EL (cell line): ENCODE results near the gene STIM1.
"Not testable (repeated sequence)": the region's sequence is repeated elsewhere in the genome, so short reads cannot be mapped to it uniquely, and the experiment has no call there.

ENCODE experiments used
- DNase-seq: peaks from one replicate; pipeline ENCODE4 v3.0.0-alpha.2; 2016

Gene STIM1

GRCh38 chr11:3854977-3855807 lies at the start of gene STIM1:
TSS of gene STIM1 (plus strand) at chr11:3855664. CDS start at chr11:3856271, 607 bp downstream.
- peak; percentile 93 for DNase-seq

DNA sequence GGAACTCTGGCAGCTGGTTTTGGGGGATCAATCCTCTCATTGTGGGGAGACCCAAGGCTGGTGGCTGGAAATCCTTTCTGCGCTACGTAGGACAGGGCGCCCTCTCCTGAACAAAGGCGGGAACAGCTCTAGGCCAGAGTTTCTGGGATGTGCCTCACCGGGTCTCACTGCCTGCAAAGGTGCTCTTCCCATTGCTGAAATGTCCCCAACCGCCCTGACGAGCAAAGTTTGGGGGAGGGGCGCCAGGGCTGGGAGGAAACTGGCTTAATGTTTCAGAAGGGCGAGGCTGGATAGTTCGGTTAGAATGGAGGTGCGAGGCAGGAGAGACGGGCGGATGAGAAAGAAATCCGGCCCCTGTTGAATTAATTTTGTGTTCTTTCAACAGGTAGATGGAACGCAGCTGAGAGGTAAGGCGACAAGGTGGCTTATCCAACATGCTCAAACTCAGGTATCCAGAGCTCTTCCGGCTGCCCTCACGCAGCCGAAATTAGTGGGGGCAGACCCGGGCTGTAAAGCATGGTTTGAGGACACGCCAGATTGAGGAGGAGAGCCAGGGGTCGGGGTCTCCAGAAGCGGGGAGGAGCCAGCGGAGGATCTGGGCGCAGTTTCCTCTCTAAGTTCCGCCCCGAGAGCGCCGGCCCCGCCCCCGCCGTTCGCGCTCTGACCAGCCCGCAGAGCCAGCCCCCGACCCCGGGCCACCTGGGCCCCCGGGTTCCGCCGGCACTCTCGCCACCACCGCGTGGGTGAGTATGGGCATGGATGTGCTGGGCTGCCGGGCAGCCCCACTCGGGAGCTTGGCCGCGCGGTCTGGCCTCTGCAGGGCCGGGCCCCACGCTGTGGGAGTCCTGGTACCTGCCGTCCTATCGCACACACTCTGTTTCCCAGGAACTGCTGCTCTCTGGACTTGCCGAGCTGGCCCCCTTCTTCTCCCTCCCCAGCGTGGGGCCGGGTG lies 47.3 kb upstream of the STIM1 start, which contains the start of gene PGAP2:
Gene PGAP2 (plus strand): TSS at position 652 of the 952 bp plus-strand sequence. CDS start 2,700 bp downstream, outside the sequence.
- peak; percentile 60 for DNase-seq

DNA sequence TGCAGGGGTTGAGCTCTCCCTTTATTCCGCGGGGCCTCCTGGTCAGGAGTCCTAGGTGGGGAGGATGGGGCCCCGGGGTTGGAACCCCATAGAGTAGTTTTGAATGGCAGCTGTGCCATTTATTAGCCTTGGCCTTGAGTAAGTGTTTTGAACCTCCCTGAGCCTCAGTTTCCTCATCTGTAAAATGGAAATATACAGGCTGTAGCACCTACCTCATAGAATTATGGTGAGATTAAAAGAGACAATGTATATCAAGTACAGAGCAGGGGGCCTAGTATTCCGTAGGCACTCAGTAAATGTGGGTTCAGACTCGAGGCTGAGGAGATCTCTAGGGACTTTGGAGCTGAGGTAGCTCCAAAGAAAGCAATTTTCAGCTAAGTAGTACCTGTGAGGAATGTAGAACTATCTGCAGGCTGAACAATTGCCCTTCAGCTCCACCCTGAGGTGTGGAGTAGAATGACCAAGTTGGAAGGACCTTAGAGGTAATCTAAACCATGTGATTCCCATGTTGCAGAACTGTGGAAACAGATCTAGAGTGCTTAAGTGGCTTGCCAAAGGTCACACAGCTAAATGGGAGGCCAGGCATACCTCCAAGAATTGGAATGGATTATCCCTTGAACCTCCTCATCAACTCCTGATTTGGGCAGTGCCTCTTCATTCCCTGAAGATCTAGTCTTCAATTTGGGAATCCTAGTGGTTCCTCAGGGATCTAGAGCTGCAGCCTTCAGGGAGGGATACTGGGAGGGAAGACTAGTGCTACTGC lies 46.4 kb upstream of the STIM1 start:
- peak; percentile 50 for DNase-seq

DNA sequence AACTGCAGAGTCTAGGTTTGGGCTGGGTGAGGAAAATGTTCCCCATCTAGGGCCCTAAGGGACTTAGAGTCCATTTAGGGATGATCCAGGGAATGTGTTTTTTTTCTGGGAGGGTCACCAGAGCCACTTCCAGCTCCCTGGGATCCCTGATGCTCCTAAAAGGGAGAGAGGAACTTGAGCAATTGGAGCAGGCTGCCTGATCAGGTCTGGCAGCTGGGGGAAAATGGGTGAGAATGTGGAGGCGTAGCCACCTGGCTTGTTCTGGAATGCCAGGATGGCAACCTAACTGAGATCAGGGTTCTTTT lies 45.9 kb upstream of the STIM1 start:
- no peak for DNase-seq

DNA sequence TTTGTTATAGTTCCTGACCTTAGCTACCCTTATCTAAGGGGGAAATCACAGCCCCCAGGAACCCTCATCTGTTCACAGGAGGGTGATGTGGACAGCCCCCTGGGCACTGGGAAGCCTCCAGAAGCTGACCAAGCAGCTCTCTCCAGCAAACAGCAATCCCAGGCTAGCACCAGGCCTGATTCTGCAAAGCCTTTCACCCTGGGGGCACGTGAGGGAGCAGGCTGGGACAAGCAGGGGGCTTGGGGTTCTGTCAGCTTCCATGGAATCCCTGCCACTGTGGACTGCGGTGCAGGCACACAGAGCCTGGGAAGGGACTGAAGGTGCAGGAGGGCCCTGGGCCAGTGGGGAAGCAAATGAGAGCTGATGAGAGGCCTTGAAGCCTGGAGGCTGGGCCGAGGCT lies 45.0 kb upstream of the STIM1 start:
- DNase-seq, result no peak

DNA sequence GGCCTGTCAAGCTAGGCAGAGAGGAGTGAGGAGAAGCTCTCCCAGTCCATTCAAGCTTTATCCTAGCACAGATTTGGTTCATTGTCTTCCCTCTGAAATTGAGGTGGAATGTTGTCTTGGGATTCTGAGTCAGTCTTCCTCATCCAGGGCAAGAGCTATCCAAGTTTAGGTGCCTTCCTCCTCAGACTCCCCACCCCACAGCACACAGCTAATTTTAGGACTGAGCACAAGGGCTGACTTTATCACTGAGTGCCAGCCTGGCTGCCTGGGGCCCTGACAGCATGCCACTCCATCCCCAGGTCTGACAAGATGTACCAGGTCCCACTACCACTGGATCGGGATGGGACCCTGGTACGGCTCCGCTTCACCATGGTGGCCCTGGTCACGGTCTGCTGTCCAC lies 44.5 kb upstream of the STIM1 start:
- DNase-seq, result no peak

DNA sequence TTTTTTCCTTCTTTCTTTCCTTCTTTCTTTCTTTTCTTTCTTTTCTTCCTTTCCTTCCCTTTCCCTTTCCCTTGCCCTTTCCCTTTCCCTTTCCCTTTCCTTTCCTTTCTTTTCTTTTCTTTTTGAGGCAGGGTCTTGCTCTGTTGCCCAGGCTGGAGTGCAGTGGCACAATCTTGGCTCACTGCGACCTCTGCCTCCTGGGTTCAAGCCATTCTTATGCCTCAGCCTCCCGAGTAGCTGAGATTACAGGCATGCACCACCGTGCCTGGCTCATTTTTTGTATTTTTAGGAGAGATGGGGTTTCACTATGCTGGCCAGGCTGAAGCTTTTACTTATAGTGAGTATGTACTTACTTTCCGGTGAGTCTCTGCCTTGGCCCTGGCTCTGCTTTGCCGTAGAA lies 40.6 kb upstream of the STIM1 start:
- not testable (repeated sequence) for DNase-seq

DNA sequence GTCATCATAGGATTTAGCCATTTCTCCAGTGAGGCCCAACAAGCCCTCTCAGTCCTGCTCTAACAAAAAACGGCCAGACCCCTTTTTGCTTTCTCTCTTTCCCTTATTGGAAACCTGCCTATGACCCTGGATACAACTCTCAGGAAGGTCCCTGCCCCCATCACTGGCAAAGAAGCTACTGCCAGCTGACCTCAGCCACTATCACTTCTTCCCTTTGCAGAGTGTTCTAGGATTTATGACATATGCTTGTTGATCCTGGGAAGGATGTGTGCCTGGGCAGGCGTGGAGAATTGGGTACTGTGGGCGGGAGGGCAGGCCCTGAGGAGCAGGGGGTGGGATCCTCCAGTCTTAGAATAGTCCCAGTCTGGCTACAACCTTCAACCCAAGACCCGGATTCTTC lies 39.6 kb upstream of the STIM1 start:
- no peak for DNase-seq

- DNase-seq, result no peak
Observed at GRCh38 chr11:3816673-3817072, 38.8 kb upstream of the STIM1 start.

- DNase-seq, result no peak
Observed at GRCh38 chr11:3817181-3817800, 38.2 kb upstream of the STIM1 start.

DNA sequence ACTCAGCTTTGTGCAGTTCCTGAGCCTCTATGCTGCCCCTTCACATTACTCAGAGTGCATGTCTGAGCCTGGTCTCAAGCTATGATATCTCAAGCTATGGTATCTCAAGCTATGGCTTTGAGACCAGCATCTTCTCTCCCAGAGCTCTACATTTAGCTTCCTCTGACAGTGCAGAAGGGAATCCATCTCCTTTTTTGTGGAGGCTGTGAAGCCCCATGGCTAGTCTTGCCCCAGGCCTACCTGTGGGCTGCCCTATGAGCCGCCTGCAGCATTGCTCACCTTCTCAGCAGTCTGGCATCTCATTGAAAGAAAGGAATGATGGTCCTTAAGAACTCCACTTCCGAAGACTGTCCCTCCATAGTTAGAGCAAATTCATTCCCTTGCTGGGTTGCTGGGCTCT lies 34.5 kb upstream of the STIM1 start:
- no peak for DNase-seq

DNA sequence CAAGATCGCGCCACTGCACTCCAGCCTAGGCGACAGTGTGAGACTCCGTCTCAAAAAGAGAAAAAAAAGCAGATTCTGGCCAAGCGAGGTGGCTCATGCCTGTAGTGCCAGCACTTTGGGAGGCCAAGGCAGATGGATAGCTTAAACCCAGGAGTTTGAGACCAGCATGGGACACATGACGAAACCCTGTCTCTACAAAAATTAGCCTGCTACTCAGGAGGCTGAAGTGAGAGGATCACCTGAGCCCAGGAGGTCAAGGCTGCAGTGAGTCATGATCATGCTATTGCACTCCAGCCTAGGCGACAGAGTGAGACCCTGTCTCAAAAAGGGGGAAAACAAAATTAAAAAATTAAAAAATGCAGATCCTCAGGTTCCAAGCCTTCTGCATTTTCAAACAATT lies 33.2 kb upstream of the STIM1 start:
- DNase-seq, result no peak

DNA sequence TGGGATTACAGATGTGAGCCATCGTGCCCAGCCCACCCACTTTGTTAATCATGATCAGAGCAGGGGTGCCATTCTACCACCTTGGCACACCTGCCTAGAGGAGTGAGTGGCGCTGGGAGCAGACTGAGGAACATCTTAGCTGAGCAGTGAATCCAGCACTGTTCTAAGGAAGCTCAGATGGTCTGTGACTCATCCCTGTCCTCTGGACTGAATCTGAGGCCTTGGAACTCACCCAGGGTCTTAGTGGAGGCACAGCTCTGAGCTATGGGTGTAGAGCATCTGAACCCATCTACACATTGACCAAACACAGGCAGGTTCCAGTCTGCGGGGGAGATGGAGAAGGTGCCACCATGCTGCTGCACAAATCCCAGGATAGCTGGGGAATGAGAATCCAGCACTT lies 32.2 kb upstream of the STIM1 start:
- peak; percentile 82 for DNase-seq

DNA sequence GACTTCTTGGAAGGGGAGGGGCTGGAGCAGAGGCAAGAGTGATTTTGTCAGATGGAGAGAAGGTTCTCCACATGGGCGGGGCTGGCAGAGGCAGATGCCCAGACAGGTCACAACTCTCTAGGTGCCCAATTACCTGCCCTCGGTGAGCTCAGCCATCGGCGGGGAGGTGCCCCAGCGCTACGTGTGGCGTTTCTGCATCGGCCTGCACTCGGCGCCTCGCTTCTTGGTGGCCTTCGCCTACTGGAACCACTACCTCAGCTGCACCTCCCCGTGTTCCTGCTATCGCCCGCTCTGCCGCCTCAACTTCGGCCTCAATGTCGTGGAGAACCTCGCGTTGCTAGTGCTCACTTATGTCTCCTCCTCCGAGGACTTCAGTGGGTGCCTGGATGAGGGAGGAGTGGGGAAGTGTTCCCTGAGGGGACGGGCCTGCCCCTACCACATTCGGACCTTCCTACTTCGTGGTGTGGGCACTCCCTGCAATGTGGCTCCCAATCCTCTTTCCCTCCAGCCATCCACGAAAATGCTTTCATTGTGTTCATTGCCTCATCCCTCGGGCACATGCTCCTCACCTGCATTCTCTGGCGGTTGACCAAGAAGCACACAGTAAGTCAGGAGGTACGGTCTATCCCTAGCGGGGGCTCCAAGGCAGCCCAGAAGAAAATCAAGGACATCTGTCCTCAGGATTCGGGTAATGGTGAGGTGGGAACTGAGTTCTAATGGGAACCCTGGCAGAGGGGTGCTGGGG lies 31.5 kb upstream of the STIM1 start:
- DNase-seq, result no peak

GRCh38 chr11:3824714-3825472 lies 30.6 kb upstream of the STIM1 start:
- peak; percentile 61 for DNase-seq

- no peak for DNase-seq
Observed at GRCh38 chr11:3825473-3826154, 29.9 kb upstream of the STIM1 start.

- DNase-seq, result no peak
Observed at GRCh38 chr11:3826721-3827120, 28.7 kb upstream of the STIM1 start.

DNA sequence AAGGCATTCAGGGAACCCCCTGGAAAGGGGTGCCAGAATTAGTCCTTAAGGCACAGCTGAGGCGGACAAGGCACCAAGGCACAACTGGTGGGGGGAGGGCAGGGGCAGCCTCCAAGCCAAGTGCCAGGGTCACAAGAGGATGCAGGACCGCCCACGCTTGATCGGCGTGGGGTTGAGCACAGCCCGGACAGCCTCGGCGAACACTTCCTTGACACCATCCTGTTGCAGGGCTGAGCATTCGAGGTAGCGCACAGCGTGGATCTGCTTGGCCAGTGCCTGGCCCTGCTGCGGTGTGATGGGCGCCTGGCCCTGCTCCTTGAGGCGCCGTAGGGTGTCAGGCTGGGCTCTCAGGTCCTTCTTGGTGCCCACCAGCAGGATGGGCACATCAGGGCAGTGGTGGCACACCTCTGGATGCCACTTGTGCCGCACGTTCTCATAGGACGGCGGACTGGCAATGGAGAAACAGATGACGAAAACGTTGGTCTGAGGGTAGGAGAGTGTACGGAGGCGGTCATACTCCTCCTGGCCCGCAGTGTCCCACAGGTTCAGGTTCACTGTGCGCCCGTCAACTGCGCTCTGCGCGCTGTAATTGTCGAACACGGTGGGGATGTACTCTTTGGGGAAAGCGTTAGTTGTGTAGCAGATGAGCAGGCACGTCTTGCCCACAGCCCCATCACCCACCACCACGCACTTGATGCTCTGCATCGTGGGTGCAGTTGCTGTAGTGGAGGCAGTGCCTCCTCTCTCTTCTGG lies 27.9 kb upstream of the STIM1 start:
- DNase-seq, result no peak

DNA sequence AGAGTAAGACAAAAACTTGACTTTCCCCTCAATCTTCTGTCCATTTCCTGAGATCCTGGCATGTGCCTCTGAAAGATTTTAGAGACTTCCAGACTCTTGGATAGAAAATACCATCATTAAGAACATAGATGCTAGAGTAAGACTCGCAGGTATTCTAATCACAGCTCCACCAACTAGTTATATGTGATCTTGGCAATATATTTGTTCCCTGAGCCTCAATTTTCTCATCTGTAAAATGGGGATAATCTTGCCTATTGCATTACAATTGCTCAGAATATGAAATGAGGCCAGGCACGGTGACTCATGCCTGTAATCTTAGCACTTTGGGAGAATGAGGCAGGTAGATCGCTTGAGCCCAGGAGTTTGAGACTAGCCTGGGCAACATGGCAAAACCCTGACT lies 25.4 kb upstream of the STIM1 start:
- DNase-seq, result no peak

- DNase-seq, result no peak
Observed at GRCh38 chr11:3830730-3831129, 24.7 kb upstream of the STIM1 start.
